Spleen (tissue), 11 donors: Measurements from ENCODE around the gene PSPN. TPM values are rescaled to one million over a fixed set of nuclear protein-coding genes. Genes with fewer than 3 reads are reported as not detected.

Experiments
- DNase-seq: peaks from one replicate; pipeline ENCODE4 v3.0.0-alpha.2; 2020
- H3K27ac ChIP-seq, 8 donors: fragments of 200-600 bp; sonication (generic) in 7 of 8; 1 replicate in 4 of 8; 2 replicates in 4 of 8; pipeline versions ENCODE4 v1.5.0 to v1.8.0; 2016 to 2021; ENCODE audit warnings: inconsistent platforms in 4 of 8, mild to moderate bottlenecking in 4 of 8, moderate library complexity in 1 of 8
- H3K27me3 ChIP-seq, 7 donors: fragments of 200-600 bp; sonication (generic) in 6 of 7; replicated peaks in 1 of 7; 1 replicate in 4 of 7; 2 replicates in 3 of 7; pipeline versions ENCODE4 v1.5.0 to v1.8.0; 2016 to 2021; ENCODE audit warnings: inconsistent platforms in 3 of 7, mild to moderate bottlenecking in 1 of 7
- H3K36me3 ChIP-seq, 6 donors: fragments of 200-600 bp; sonication (generic) in 5 of 6; 1 replicate in 4 of 6; 2 replicates in 2 of 6; pipeline versions ENCODE4 v1.5.0 to v1.8.0; 2016 to 2021; ENCODE audit warnings: inconsistent platforms in 2 of 6
- H3K4me1 ChIP-seq, 6 donors: fragments of 200-600 bp; sonication (generic) in 5 of 6; 1 replicate in 3 of 6; 2 replicates in 3 of 6; pipeline versions ENCODE4 v1.5.0 to v1.8.0; 2016 to 2021; ENCODE audit warnings: inconsistent platforms in 3 of 6
- H3K4me3 ChIP-seq, 8 donors: fragments of 200-600 bp; sonication (generic) in 7 of 8; 1 replicate in 4 of 8; 2 replicates in 4 of 8; pipeline versions ENCODE4 v1.5.0 to v1.8.0; 2016 to 2021; ENCODE audit warnings: inconsistent platforms in 4 of 8, mild to moderate bottlenecking in 4 of 8, moderate library complexity in 2 of 8
- H3K9me3 ChIP-seq, 8 donors: fragments of 200-600 bp; sonication (generic) in 7 of 8; 1 replicate in 4 of 8; 2 replicates in 4 of 8; pipeline versions ENCODE4 v1.5.0 to v1.8.0; 2016 to 2021; ENCODE audit warnings: inconsistent platforms in 4 of 8
- POLR2A ChIP-seq, 3 donors: fragments of 450-650 bp; IDR thresholded peaks; one replicate each; pipeline ENCODE4 v1.5.1; 2017; ENCODE audit warnings: antibody characterized with exemption in 3 of 3, mild to moderate bottlenecking in 1 of 3
- POLR2AphosphoS5 ChIP-seq, 3 donors: sonication (generic); formaldehyde crosslinking; IDR thresholded peaks; one replicate each; pipeline ENCODE4 v1.5.1; 2017; ENCODE audit warnings: antibody characterized with exemption in 3 of 3
- WGBS, 5 donors: extraction: QIAGEN DNeasy Blood & Tissue Kit in 3 of 5; methylation state at CpG; one replicate each; pipeline versions ENCODE4 v1.1.5 to v1.1.7; 2013 to 2018; 5-methylcytosine and 5-hydroxymethylcytosine counted together
- intact Hi-C: fragments of 100-400 bp; cut with DNase I; formaldehyde crosslinking; loops from one replicate; pipeline ENCODE4 v1.15.0; 2023; ENCODE audit warnings: low total_unique reads
- polyA plus RNA-seq, 3 donors: library from polyadenylated mRNA; stranded (reverse); fragments of 200-250 nt; gene quantifications; one replicate each; pipeline ENCODE4 v1.2.1, GENCODE V29; 2013
- total RNA-seq, 7 donors: library from RNA; depleted of rRNA in 3 of 7; stranded (reverse); fragments of >200 nt in 3 of 7; fragmentation: NEBNext Ultra II Directional in 4 of 7; extraction: Animal tissue kit (Norgen Biotek cat#: 25700) in 4 of 7; gene quantifications; one replicate each; pipeline versions ENCODE4 v1.1.0 to v1.2.1, GENCODE V29; 2016 to 2021
- TF ChIP-seq, protein P1 (sequence below), 11 experiments: fragments of 200-600 bp in 7 of 11; fragments of 450-650 bp in 4 of 11; sonication (generic) in 4 of 11; IDR thresholded peaks in 8 of 11; conservative IDR thresholded peaks in 3 of 11; 1 replicate in 7 of 11; 2 replicates in 4 of 11; pipeline versions ENCODE4 v1.4.0 to v1.8.0; 2016 to 2021; ENCODE audit warnings: antibody characterized with exemption in 11 of 11, inconsistent platforms in 4 of 11, mild to moderate bottlenecking in 1 of 11
- donor health status: healthy with polysubstance abuse.
- donor health status: DM: no; HTN: no; CAD: no; lungs with moderate emphysema.
- donor health status: DM: no; HTN: no; CAD: no.
- donor health status: Bipolar disorder and iron deficiency.
- donor health status: healthy.
- donor health status: DM: no; HTN: no; CAD: no.
- donor health status: DM: yes; HTN: yes; CAD: no.

Gene PSPN
- total and polyA plus RNA-seq, 10 donors: 0.43 to 2.2 (median 1.5) TPM

DNA sequence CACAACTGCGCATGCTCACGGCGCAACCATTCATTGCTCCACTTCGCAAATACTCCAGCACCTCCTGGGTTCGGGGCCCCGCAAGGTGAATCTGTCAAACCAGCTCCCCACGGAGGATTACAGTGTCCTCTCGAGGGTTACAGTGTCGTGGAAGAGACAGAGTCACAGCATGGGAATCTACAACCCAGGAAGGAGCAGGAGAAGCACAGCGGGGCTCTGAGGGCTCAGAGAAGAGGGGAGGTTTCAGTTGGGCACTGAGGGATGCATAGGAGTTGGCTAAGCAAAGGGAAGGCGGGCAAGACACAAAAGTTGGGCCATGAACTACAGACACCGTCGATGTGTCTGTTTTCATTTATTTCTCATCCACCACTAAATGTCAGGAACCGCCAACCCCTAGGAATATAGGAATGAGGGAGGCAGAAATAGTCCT lies 18.3 kb upstream of the PSPN start:
- intact Hi-C loops: no loop called here
- Histone ChIP-seq H3K4me3 (peak overlapping the region; percentile 73 to 96 (median 92)), H3K9me3 (no peaks in the 10 kb centered on the region), H3K36me3 (peaks cover 0 to 29% (median 14%) of the 10 kb centered on the region in 6 donors), H3K27me3 (no peaks in the 10 kb centered on the region), H3K27ac (peak overlapping the region; percentile 76 to 96 (median 94)), H3K4me1 (peaks cover 12 to 42% (median 25%) of the 10 kb centered on the region in 6 donors)
- peak in 1 of 3 donors; percentile 13 for TF ChIP-seq POLR2A (IDR thresholded peaks at IDR 0.05)
- TF ChIP-seq, protein P1, sequence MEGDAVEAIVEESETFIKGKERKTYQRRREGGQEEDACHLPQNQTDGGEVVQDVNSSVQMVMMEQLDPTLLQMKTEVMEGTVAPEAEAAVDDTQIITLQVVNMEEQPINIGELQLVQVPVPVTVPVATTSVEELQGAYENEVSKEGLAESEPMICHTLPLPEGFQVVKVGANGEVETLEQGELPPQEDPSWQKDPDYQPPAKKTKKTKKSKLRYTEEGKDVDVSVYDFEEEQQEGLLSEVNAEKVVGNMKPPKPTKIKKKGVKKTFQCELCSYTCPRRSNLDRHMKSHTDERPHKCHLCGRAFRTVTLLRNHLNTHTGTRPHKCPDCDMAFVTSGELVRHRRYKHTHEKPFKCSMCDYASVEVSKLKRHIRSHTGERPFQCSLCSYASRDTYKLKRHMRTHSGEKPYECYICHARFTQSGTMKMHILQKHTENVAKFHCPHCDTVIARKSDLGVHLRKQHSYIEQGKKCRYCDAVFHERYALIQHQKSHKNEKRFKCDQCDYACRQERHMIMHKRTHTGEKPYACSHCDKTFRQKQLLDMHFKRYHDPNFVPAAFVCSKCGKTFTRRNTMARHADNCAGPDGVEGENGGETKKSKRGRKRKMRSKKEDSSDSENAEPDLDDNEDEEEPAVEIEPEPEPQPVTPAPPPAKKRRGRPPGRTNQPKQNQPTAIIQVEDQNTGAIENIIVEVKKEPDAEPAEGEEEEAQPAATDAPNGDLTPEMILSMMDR (IDR thresholded peaks at IDR 0.05 in 8 of 11, conservative IDR thresholded peaks at IDR 0.05 in 3 of 11): no peak
- WGBS, 5 donors: 29 to 31% (median 29%) methylated on average over 14 of the region's 14 CpGs
- DNase-seq: no peak

DNA sequence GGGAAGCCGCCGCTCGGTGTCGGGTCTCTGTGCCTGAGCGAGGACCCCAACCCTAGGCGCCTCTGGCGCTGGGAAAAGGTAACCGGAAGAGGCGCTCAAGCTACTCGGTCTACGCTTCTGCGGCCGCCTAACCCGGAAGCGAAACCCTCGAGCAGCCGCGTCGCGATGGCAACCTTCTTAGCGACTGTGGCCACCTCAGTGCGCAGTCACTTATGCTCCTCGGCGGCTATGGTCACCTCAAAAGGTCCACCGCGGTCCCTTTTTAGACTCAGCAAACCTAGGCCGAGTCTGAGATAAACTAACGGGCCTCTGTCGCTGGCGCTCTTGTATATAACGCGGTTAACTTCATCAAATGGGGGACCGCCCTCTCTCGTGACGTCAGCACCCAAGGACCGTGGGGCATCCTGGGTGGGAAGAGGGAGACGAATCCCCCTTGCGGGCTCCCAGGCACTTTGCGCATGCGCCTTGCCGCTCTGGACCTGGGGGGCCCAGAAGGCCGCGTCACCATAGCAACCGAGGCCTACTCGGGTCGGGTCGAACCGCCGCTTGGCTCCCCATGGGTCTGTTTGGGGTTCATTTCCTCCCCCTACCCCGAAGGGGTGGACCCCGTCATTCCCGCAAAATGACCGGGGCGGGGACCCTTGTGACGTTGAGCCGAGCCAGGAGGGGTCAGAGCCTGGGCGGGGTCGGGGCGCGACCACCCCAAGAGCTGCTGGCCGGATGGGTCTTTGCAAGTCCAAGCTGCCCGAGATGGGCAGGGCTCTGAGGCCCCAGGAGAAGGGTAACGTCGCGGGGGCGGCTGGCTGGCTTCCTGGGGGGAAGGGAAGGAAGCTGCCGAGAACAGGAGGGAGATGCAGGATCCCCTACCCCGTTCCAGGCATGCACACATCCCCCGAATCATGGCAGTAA lies 17.6 kb upstream of the PSPN start, which contains the start of gene GTF2F1:
GTF2F1 (minus strand) TSS at position 91 of the 909 bp plus-strand sequence. CDS start 169 bp downstream, outside the sequence.
- peaks cover 12 to 42% (median 25%) of the 10 kb centered on the region in 6 donors for H3K4me1 ChIP-seq
- intact Hi-C loops: no loop called here
- TF ChIP-seq POLR2AphosphoS5 (IDR thresholded peaks at IDR 0.05): peak; percentile 75 to 84 (median 82)
- peak in 1 of 3 donors; percentile 49 for TF ChIP-seq POLR2A (IDR thresholded peaks at IDR 0.05)
- TF ChIP-seq, protein P1 (IDR thresholded peaks at IDR 0.05 in 8 of 11, conservative IDR thresholded peaks at IDR 0.05 in 3 of 11): peak in 4 of 11 experiments; percentile 8 to 29 (median 20)
- DNase-seq: peak; percentile 98
- no peaks in the 10 kb centered on the region for H3K27me3 ChIP-seq
- no peaks in the 10 kb centered on the region for H3K9me3 ChIP-seq
- 0 to 2% (median 1%) methylated on average over 56 to 69 of the region's 69 CpGs for WGBS, 5 donors
- H3K36me3 ChIP-seq: peaks cover 0 to 36% (median 21%) of the 10 kb centered on the region in 6 donors
- H3K4me3 ChIP-seq: peak within 1 kb of the TSS; percentile 73 to 96 (median 92)
- H3K27ac ChIP-seq: peak within 1 kb of the TSS; percentile 76 to 96 (median 94)

DNA sequence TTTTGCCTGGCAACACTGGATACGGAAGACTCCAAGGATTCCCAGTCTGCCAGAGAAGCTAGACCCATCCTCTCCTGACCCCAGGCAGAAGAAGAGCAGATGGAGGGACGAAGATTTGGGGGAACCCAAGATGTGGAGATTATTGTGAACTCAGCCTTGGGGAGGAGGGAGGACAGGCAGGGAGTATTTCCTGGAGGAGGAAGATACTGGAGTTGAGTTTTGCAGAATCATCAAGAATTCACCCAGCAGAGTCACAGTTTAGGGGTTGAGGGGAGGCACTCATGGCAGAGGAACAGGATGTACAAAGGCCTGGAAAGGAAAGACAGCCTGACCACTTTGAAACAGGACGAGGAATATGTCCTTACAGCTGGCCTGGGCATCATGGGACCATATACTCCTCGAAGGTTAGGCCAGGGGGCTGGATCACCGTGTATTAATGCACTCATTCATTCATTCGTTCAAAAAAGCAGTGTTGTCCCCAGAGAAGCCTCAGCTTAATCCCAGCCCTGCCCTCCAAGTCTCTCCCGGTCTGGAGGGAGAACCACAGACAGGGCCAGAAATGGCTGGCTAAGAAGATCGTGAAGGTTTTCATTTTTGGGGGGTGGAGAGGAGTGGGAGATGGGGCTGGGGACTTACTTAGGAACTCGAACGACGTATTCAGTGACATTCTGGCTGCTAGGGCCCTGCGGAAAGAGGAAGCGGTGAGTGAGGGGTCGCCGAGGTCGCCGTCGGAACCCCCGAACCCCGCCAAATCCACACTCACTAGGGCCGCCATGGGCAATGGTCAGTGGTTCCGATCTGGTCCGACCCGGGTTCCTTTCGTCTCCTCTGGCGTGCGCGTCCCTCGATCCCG lies 16.7 kb upstream of the PSPN start:
- Histone ChIP-seq H3K27me3 (no peaks in the 10 kb centered on the region), H3K9me3 (no peaks in the 10 kb centered on the region), H3K36me3 (peaks cover 0 to 45% (median 29%) of the 10 kb centered on the region in 6 donors), H3K4me3 (peak overlapping the region; percentile 73 to 96 (median 92)), H3K27ac (peak overlapping the region; percentile 76 to 96 (median 94)), H3K4me1 (peaks cover 12 to 42% (median 25%) of the 10 kb centered on the region in 6 donors)
- WGBS, 5 donors: 5 to 8% (median 7%) methylated on average over 22 to 30 of the region's 30 CpGs
- DNase-seq: no peak
- intact Hi-C loops: no loop called here
- TF ChIP-seq POLR2A (IDR thresholded peaks at IDR 0.05): no peak
- TF ChIP-seq, protein P1 (IDR thresholded peaks at IDR 0.05 in 8 of 11, conservative IDR thresholded peaks at IDR 0.05 in 3 of 11): no peak
- no peak for TF ChIP-seq POLR2AphosphoS5 (IDR thresholded peaks at IDR 0.05)
